Ovary (tissue), 3 donors: ENCODE data around the gene MORN1.

Source experiments
- CTCF ChIP-seq, 3 donors: fragments of 450-650 bp in 2 of 3; fragments of 200-600 bp in 1 of 3; IDR thresholded peaks; one replicate each; pipeline versions ENCODE4 v1.5.1 to v1.8.0; 2016 to 2022; ENCODE audit warnings: antibody characterized with exemption in 3 of 3, mild to moderate bottlenecking in 1 of 3
- POLR2A ChIP-seq: fragments of 450-650 bp; IDR thresholded peaks from one replicate; pipeline ENCODE4 v1.6.1; 2017; ENCODE audit warnings: antibody characterized with exemption, mild to moderate bottlenecking, moderate library complexity
- donor health status: DM: no; HTN: no; CAD: no.

GRCh38 chr1:2412773-2413494 is 21.6 kb upstream of the MORN1 start:
- TF ChIP-seq POLR2A (no peak), CTCF (IDR thresholded peaks at IDR 0.05) (no peak)
